Gastroesophageal sphincter (tissue), 3 donors: ENCODE measurements around the gene KCND2.

ENCODE experiments used
- CTCF ChIP-seq, 4 experiments: fragments of 200-600 bp in 2 of 4; fragments of 450-650 bp in 2 of 4; sonication (generic) in 1 of 4; IDR thresholded peaks; one replicate each; pipeline ENCODE4 v1.5.1; 2017 to 2019; ENCODE audit warnings: antibody characterized with exemption in 4 of 4, mild to moderate bottlenecking in 2 of 4, moderate library complexity in 2 of 4
- EP300 ChIP-seq: sonication (generic); formaldehyde crosslinking; IDR thresholded peaks from one replicate; pipeline ENCODE4 v1.6.1; 2017; ENCODE audit warnings: antibody characterized with exemption, mild to moderate bottlenecking

DNA sequence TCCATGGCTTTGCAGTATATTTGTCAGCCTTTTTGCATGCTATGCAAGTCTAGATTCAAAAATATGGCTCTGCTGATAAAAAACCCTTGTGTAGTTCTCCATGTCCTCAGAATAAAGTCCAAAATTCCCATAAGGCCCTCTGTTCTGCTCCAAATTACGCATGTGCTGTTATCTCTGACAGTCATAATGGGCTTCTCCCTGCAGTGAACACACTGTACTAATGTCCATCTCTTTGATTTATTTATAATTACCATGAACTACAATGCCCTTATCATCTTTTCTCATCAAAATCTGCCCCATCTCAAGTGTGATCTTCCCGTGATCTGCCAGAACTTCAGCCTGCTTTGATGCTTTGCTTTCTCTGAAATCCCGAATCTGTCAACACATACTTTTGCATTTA, 497.2 kb downstream of the KCND2 start:
- TF ChIP-seq CTCF (IDR thresholded peaks at IDR 0.05) (no peak), EP300 (no peak)
